ENCODE results near the gene POP4. TPM values are rescaled to one million over a fixed set of nuclear protein-coding genes. Genes with fewer than 3 reads are reported as not detected.

Gene POP4
- total RNA-seq, 1 experiment from 2014 or later: 116 TPM

GRCh38 chr19:29629836-29630534, 23.9 kb downstream of the POP4 start:
- DNase-seq (ENCODE audit: low read depth, low spot score): no peak
- Histone ChIP-seq H3K36me3 (ENCODE audit: control insufficient read depth, insufficient read depth, low read length) (no peaks in the 10 kb centered on the region), H3K27me3 (ENCODE audit: control insufficient read depth, insufficient read depth, low read length) (no peaks in the 10 kb centered on the region), H3K9me3 (ENCODE audit: control insufficient read depth, insufficient read depth, low read depth, low read length) (no peaks in the 10 kb centered on the region), H3K4me1 (ENCODE audit: control insufficient read depth, insufficient read depth, low read length) (no peaks in the 10 kb centered on the region), H3K27ac (ENCODE audit: low read length) (no peak overlapping the region), H3K4me3 (ENCODE audit: low read depth in 2 of 2, low read length in 2 of 2) (no peak overlapping the region)
- intact Hi-C loops (cut with micrococcal nuclease; ENCODE audit: unreplicated experiment) (no loop called here), in situ Hi-C loops (cut with HindIII; ENCODE audit: low pct_unique_long_range_greater_than_20kb, low sequenced_read_pairs) (no loop called here)
- CTCF ChIA-PET: no interaction called here
- TF ChIP-seq TCF7L2 (IDR thresholded peaks at IDR 0.05; ENCODE audit: low read depth, low read length) (no peak), POLR2AphosphoS5 (IDR thresholded peaks at IDR 0.05; ENCODE audit: low read depth, low read length) (no peak), SIN3A (IDR thresholded peaks at IDR 0.05; ENCODE audit: borderline replicate concordance, insufficient read depth, low read depth, low read length) (no peak)
- TF ChIP-seq, protein P1, sequence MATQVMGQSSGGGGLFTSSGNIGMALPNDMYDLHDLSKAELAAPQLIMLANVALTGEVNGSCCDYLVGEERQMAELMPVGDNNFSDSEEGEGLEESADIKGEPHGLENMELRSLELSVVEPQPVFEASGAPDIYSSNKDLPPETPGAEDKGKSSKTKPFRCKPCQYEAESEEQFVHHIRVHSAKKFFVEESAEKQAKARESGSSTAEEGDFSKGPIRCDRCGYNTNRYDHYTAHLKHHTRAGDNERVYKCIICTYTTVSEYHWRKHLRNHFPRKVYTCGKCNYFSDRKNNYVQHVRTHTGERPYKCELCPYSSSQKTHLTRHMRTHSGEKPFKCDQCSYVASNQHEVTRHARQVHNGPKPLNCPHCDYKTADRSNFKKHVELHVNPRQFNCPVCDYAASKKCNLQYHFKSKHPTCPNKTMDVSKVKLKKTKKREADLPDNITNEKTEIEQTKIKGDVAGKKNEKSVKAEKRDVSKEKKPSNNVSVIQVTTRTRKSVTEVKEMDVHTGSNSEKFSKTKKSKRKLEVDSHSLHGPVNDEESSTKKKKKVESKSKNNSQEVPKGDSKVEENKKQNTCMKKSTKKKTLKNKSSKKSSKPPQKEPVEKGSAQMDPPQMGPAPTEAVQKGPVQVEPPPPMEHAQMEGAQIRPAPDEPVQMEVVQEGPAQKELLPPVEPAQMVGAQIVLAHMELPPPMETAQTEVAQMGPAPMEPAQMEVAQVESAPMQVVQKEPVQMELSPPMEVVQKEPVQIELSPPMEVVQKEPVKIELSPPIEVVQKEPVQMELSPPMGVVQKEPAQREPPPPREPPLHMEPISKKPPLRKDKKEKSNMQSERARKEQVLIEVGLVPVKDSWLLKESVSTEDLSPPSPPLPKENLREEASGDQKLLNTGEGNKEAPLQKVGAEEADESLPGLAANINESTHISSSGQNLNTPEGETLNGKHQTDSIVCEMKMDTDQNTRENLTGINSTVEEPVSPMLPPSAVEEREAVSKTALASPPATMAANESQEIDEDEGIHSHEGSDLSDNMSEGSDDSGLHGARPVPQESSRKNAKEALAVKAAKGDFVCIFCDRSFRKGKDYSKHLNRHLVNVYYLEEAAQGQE (IDR thresholded peaks at IDR 0.05; ENCODE audit: insufficient read depth in 1 of 2, low read depth in 2 of 2, low read length in 1 of 2): no peak
- TF ChIP-seq, protein P2, sequence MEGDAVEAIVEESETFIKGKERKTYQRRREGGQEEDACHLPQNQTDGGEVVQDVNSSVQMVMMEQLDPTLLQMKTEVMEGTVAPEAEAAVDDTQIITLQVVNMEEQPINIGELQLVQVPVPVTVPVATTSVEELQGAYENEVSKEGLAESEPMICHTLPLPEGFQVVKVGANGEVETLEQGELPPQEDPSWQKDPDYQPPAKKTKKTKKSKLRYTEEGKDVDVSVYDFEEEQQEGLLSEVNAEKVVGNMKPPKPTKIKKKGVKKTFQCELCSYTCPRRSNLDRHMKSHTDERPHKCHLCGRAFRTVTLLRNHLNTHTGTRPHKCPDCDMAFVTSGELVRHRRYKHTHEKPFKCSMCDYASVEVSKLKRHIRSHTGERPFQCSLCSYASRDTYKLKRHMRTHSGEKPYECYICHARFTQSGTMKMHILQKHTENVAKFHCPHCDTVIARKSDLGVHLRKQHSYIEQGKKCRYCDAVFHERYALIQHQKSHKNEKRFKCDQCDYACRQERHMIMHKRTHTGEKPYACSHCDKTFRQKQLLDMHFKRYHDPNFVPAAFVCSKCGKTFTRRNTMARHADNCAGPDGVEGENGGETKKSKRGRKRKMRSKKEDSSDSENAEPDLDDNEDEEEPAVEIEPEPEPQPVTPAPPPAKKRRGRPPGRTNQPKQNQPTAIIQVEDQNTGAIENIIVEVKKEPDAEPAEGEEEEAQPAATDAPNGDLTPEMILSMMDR (IDR thresholded peaks at IDR 0.05): no peak
- no TSS peak for BruUV-seq (replicated peaks)
- ATAC-seq: no peak
- POLR2A ChIA-PET: no interaction called here

DNA sequence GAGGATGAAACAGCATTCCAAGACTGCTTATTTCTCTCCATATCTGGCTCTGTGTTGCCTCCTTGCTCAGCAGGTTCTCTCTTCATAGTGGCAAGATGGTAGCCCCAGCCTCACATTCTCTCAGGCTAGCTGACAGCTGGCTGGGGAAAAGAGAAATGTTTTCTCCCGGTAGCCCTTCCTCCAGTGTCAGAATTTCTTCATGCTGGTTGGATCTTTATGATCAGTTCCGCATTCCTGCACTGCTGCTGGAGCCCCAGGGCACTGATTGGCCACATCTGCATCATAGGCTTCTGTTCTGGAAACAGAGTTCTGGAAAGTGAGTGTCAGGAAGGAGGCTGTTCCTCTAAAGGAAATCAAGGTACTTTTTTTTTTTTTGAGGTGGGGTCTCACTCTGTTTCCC, 24.6 kb downstream of the POP4 start:
- H3K4me1 ChIP-seq (ENCODE audit: control insufficient read depth, insufficient read depth, low read length): no peaks in the 10 kb centered on the region
- intact Hi-C loops (cut with micrococcal nuclease; ENCODE audit: unreplicated experiment): no loop called here
- in situ Hi-C loops (cut with HindIII; ENCODE audit: low pct_unique_long_range_greater_than_20kb, low sequenced_read_pairs): no loop called here
- H3K27me3 ChIP-seq (ENCODE audit: control insufficient read depth, insufficient read depth, low read length): no peaks in the 10 kb centered on the region
- POLR2A ChIA-PET: no interaction called here
- H3K27ac ChIP-seq (ENCODE audit: low read length): no peak overlapping the region
- H3K36me3 ChIP-seq (ENCODE audit: control insufficient read depth, insufficient read depth, low read length): no peaks in the 10 kb centered on the region
- H3K9me3 ChIP-seq (ENCODE audit: control insufficient read depth, insufficient read depth, low read depth, low read length): no peaks in the 10 kb centered on the region
- TF ChIP-seq, protein P2 (IDR thresholded peaks at IDR 0.05): no peak
- TF ChIP-seq SIN3A (IDR thresholded peaks at IDR 0.05; ENCODE audit: borderline replicate concordance, insufficient read depth, low read depth, low read length): no peak
- TF ChIP-seq TCF7L2 (IDR thresholded peaks at IDR 0.05; ENCODE audit: low read depth, low read length): no peak
- TF ChIP-seq POLR2AphosphoS5 (IDR thresholded peaks at IDR 0.05; ENCODE audit: low read depth, low read length): no peak
- TF ChIP-seq, protein P1 (IDR thresholded peaks at IDR 0.05; ENCODE audit: insufficient read depth in 1 of 2, low read depth in 2 of 2, low read length in 1 of 2): no peak
- CTCF ChIA-PET: no interaction called here
- no peak for DNase-seq (ENCODE audit: low read depth, low spot score)
- H3K4me3 ChIP-seq (ENCODE audit: low read depth in 2 of 2, low read length in 2 of 2): no peak overlapping the region
- no TSS peak for BruUV-seq (replicated peaks)
- ATAC-seq: no peak

Measured in Panc1 (cell line).